ENCODE measurements around the gene OR8G1.
"Not testable (repeated sequence)": the region's sequence is repeated elsewhere in the genome, so short reads cannot be mapped to it uniquely, and the experiment has no call there.

The OR8G1 gene

DNA sequence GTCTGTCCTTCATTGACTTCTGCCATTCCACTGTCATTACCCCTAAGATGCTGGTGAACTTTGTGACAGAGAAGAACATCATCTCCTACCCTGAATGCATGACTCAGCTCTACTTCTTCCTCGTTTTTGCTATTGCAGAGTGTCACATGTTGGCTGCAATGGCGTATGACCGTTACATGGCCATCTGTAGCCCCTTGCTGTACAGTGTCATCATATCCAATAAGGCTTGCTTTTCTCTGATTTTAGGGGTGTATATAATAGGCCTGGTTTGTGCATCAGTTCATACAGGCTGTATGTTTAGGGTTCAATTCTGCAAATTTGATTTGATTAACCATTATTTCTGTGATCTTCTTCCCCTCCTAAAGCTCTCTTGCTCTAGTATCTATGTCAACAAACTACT is 9.0 kb downstream of the OR8G1 start:
- not testable (repeated sequence) for DNase-seq

DNA sequence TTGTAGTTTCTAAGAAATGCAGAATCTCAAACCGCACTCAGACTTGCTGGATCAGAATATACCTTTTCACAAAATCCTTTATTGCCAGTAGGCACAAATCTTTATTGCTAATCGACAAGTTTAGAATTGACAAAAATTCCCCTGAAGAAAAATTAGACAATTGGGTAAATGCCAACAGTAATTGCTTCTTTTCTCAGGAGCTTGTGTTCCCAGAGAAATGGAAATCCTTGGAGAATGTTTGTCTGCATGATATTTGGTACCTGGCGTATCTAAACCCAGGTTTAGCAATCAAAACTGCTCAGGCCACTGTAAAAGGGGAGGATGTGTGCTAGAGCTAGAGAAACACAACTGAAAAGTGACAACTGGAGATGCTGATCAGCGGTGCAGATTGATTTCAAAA is 15.2 kb downstream of the OR8G1 start, which contains the start of gene OR8G5:
OR8G5 (plus strand) TSS at position 301 of the 400 bp plus-strand sequence. CDS start 8,556 bp downstream, outside the sequence.
- DNase-seq, result no peak

DNA sequence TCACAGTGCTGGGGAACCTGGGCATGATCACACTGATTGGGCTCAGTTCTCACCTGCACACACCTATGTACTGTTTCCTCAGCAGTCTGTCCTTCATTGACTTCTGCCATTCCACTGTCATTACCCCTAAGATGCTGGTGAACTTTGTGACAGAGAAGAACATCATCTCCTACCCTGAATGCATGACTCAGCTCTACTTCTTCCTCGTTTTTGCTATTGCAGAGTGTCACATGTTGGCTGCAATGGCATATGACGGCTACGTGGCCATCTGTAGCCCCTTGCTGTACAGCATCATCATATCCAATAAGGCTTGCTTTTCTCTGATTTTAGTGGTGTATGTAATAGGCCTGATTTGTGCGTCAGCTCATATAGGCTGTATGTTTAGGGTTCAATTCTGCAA is 24.1 kb downstream of the OR8G1 start:
- DNase-seq, result not testable (repeated sequence)

DNA sequence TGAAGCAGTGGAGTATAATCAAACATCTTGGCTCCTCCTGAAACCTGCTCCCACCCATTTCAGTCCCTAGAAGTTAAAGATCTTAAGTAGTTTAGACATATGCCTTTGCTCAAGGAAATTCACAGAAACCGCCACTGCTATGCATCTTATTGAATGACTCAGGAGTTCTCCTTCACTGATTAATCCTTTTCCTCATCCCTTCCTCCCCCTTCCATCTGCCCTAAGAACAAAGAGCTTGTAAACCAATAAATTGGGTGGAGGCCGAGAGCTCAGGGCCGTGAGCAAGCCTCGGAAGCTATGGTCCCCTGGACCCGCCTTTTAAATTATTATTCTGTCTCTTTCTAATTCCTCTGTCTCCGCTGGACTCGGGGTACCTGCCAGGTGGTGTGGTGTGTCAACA is 30.0 kb downstream of the OR8G1 start:
- not testable (repeated sequence) for DNase-seq

DNA sequence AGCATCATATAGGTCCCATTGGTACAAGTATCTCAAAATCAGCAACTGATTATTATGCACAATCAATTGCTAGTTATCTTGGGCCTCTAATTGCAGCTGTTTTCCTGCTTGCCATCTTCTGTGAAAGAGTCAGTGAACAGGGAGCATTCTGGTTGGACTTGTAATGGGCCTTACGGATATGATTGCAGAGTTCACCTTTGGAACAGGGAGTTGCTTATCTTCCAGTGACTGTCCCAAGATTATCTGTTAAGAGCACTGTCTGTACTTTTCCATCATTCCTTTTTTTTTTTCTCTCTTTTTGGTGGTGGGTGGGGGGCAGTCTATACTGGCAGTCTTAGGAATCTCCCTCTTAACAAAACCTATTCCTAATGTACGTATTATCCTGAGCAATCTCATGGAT is 33.1 kb downstream of the OR8G1 start:
- no peak for DNase-seq

DNA sequence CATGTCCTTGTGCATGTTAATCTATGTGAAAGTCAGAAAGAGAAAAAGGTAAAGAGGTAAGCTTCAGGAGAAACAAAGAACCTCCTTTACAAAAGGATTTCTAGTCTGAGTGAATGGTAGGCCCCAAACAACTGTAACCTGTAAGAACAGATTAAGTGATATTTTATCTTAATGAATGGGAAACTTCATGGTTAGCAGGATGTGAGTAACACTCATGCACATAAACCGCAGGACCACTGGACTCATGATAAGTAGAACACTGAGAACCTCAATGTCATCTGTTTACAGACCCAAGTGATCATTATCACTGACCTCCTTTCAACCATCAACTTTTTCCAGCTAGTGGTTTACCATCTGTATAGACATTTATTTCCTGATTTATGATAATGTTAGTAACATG is 35.2 kb downstream of the OR8G1 start:
- no peak for DNase-seq

DNA sequence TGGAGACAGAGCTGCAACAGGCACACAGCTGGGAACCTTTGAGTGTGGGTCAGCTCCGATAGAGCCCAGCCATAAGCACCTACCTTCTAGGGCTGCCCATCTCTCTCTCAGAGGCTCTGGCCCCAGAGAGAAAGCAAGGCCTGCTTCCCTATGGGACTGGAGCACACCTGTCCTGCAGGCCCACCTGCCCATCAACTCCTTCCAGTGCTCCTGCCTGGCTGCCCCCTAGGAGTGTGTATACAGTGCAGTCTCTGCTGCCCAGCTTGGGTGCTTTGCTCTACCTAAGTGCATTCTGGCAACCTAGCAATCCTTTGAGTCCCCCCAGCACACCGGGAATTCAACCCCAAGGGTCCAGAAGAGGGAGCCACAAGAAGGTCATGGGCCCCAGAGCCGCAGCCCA is 36.3 kb downstream of the OR8G1 start:
- DNase-seq, result no peak

DNA sequence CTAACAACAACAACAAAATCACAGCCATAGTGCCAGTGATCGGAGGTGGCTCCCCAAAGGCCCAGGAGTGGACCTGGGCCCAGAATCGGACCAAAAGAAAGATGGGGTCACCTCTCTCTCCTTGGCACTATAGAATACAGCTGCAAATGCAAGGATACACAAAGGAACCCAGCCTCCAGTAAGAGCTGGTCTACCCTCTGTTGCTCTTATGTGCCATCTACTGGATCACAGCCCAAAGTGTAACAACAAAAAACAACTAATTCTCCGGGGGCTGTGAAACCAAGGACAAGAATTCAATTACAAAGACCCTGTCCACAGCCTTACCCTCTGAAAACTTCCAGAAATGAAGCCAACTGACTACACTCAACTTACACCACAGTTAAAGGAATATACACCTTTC is 36.9 kb downstream of the OR8G1 start:
- DNase-seq, result no peak

DNA sequence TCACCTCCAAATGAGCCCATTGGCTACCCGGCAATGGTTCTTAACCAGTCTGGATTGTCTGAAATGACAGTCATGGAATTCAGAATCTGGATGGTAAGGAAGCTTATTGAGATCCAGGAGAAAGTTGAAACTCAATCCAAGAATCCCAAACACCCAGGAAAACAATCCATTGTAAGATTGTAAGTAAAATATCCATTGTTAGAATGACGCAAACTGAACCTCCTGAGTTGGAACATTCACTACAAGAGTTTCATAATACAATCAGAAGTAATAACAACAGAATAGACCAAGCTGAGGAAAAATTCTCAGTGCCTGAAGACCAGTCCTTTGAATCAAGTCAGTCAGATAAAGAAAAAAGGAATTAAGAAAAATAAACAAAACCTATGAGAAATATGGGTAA is 37.4 kb downstream of the OR8G1 start:
- no peak for DNase-seq

DNA sequence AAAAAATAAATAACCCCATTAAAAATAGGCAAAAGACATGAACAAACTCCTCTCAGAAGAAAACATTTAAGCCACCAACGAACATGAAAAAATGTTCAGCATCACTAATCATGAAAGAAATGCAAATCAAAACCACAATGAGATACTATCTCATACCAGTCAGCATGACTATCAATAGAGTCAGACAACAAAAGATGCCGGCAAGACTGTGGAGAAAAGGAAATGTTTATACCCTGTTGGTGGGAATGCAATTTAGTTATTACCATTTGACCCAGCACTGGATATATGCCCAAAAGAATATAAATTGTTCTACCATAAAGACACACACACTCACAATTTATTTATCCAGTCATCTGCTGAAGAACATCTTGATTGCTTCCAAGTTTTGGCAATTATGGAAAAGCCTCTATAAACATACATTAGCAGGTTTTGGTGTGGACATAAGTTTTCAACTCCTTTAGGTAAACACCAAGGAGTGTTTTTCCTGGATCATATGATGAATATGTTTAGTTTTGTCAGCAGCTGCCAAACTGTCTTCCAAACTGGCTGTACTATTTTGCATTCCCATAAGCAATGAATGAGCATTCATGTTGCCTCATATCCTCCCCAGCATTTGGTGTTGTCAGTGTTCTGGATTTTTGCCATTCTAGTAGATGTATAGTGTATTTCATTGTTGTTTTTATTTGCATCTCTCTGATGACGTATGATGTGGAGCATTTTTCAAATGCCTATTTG is 44.9 kb downstream of the OR8G1 start:
- no peak for DNase-seq

DNA sequence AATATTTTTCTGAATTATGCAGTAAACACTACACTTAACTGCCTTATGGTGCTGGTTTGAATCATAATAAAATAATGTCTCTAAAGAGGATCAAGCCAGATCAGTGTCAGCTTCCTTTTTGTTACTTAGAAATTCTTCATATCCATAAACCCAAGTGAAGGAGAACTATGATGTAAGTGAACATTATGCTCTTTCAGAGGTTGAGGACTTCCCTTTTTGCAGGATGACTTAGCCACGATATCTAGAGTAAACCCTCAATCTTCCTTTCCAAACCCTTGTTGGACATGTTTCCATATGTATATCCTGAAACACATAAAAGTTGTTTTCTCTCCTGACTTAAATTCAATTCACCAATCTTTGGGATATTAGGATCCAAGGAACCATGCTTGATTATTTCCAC is 53.8 kb downstream of the OR8G1 start:
- DNase-seq, result no peak

DNA sequence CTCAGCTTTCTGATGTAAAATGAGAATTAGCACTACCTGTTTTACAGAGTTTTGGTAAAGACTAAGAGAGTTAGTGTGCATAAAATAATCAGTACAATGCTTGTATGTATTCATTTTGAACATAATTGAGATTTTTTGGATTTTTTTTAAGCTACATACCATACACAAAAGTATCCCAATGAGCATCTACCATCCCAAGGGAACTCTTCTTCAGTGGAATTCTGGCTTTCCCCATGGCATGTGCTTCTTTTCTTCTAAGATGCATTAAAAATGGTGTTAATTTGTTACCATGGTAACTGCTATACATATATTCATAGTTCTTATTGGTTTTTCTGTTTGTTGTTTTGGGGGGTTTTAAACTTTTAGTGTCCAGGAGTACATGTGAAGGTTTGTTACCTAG is 55.1 kb downstream of the OR8G1 start:
- DNase-seq, result no peak

DNA sequence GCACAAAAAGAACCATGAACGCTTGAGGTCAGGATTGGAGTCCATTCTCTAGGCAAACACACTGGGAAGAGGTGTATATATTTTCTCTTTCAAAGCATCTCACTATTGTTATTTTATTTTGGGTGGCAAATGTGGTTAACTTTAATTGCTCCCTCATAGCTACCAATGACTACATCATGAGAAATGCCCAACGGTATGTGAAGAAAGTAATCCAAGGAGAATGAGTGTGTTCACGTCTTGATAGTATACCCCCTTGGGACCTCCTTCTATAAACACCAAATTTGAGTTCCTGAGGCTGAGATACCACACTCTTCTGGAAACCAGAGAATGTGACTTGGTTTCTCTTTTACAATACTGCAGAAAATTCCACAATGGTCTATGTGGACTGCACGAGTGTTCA is 57.0 kb downstream of the OR8G1 start:
- DNase-seq, result no peak

DNA sequence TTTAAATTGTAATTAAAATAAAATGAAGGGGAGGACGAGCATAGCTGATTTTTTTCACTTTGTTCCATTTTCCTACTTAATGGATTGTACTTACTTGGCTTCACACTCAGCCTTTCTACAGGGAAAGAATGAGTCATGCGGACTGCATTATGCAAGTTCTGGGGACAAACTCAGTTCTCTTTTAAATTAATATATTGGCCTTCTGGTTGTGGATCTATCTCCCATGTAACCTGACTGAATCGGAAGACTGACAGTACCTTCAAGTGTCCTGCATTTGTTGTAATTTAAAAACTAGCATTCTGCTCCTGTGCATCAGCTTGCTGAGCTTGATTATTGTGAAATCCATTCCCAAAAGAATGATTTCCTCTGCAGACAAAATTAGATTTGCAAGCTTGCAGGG is 60.7 kb downstream of the OR8G1 start:
- no peak for DNase-seq

DNA sequence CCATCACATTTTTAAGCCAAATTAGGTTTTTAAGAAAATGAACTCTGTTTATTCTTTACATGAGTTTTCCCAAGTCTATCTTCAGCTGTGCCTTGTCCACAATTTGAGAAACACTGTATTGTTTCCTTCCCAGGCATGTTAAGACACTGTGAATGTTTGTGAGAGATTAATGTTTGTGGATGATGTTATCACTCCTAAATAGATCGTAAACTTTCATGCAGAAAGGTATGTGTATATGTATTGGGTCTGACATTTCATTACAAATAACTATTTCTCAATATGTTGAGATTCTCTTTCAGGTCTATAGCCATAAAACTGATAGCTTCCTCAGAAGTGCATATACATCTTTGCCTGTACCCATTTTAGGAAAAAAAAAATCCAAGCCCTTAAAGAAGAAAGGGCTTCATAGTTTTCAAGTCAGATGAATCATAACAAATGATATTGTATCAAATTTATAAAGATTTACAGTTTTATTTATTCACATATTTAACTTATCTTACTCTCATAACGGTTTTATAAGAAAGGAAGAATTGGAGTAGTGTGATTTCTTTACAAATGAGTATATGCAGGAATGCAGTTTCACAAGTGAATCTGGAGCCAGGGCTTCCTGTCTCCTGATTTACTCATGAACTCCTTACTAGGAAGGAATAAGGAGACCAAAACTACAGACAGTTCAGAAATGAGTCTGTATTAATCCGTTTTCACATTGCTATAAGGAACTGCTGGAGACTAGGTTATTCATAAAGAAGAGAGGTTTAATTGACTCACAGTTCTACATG is 61.6 kb downstream of the OR8G1 start:
- no peak for DNase-seq
